HEK293 (cell line): ENCODE results near the gene CMIP.

ENCODE experiments used
- HOXC10 ChIP-seq: sonication (generic); formaldehyde crosslinking; IDR thresholded peaks from 2 replicates; pipeline ENCODE4 v1.8.1; 2023; ENCODE audit warnings: mild to moderate bottlenecking, missing genetic modification reagents
- SCRT1 ChIP-seq: fragments of 450-650 bp; formaldehyde crosslinking; IDR thresholded peaks from 2 replicates; pipeline ENCODE4 v1.5.1; 2016; ENCODE audit warnings: missing biosample characterization, missing genetic modification characterization, borderline replicate concordance
- SCRT2 ChIP-seq: fragments of 450-650 bp; formaldehyde crosslinking; IDR thresholded peaks from 2 replicates; pipeline ENCODE4 v1.5.1; 2016; ENCODE audit warnings: missing biosample characterization, missing genetic modification characterization
- ZNF175 ChIP-seq: fragments of 450-650 bp; formaldehyde crosslinking; IDR thresholded peaks from 2 replicates; pipeline ENCODE4 v1.5.1; 2016; ENCODE audit warnings: missing biosample characterization, missing genetic modification characterization
- ZNF211 ChIP-seq: fragments of 450-650 bp; formaldehyde crosslinking; IDR thresholded peaks from 2 replicates; pipeline ENCODE4 v1.5.1; 2016; ENCODE audit warnings: low read depth, missing biosample characterization, missing genetic modification characterization
- ZNF24 ChIP-seq: fragments of 450-650 bp; formaldehyde crosslinking; IDR thresholded peaks from 2 replicates; pipeline ENCODE4 v1.5.1; 2016; ENCODE audit warnings: missing biosample characterization, missing genetic modification characterization
- ZNF292 ChIP-seq: fragments of 450-650 bp; formaldehyde crosslinking; IDR thresholded peaks from 2 replicates; pipeline ENCODE4 v1.5.1; 2016; ENCODE audit warnings: low read depth, missing biosample characterization, missing genetic modification characterization, borderline replicate concordance
- ZNF433 ChIP-seq: fragments of 450-650 bp; formaldehyde crosslinking; IDR thresholded peaks from 2 replicates; pipeline ENCODE4 v1.5.1; 2016; ENCODE audit warnings: missing biosample characterization, missing genetic modification characterization, low read depth
- TF ChIP-seq, protein P1 (sequence below): fragments of 450-650 bp; formaldehyde crosslinking; IDR thresholded peaks from 2 replicates; pipeline ENCODE4 v1.5.1; 2016; ENCODE audit warnings: missing biosample characterization, missing genetic modification characterization
- TF ChIP-seq, protein P2 (sequence below): fragments of 450-650 bp; formaldehyde crosslinking; IDR thresholded peaks from 2 replicates; pipeline ENCODE4 v1.5.1; 2016; ENCODE audit warnings: missing biosample characterization, missing genetic modification characterization
- TF ChIP-seq, protein P3 (sequence below): fragments of 450-650 bp; IDR thresholded peaks from 2 replicates; pipeline ENCODE4 v1.5.1; 2018; ENCODE audit warnings: missing biosample characterization, mild to moderate bottlenecking, missing genetic modification characterization

DNA sequence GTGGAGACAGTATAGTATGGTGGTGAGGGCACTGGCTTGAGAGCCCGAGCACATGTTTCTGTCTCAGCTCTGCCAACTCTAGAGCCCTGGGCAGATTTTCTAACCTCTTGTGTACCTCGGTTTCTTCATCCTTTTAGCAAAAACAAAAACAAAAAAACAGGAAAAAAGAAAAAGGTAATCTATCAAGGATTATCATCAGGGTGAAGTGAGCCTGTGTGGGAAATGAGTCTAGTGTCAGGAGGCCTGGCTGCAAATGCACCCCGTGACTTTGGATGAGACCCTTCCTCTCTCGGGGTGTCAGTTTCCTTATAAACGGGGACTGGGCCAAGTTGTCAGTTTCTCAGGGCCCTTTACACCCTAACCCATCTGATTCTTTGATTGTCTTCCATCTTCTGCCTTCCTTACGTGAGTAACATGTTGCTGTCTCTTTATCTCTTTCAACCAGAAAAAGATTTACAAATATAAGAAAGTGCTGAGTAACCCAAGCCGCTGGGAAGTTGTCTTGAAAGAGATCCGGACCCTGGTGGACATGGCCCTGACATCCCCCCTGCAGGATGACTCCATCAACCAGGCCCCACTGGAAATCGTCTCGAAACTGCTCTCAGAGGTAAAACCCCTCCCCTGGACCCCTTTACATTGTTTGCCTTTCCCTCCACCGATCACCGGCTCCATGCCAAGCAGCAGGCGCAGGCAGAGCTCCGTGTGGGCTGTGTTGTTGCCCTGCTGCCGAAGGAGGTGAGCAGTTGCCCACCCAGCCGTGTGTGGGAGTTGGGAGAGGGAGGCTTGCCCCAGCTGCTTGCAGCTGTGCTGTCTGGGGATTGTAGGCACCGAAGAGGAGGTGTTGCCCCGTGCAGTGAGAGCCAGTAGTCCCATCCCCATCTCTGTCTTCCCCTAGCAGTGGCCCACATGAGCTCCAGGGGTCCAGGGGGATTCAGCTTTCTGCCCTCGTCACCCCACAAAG lies 207.4 kb downstream of the CMIP start:
- TF ChIP-seq, protein P1, sequence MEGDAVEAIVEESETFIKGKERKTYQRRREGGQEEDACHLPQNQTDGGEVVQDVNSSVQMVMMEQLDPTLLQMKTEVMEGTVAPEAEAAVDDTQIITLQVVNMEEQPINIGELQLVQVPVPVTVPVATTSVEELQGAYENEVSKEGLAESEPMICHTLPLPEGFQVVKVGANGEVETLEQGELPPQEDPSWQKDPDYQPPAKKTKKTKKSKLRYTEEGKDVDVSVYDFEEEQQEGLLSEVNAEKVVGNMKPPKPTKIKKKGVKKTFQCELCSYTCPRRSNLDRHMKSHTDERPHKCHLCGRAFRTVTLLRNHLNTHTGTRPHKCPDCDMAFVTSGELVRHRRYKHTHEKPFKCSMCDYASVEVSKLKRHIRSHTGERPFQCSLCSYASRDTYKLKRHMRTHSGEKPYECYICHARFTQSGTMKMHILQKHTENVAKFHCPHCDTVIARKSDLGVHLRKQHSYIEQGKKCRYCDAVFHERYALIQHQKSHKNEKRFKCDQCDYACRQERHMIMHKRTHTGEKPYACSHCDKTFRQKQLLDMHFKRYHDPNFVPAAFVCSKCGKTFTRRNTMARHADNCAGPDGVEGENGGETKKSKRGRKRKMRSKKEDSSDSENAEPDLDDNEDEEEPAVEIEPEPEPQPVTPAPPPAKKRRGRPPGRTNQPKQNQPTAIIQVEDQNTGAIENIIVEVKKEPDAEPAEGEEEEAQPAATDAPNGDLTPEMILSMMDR (tag by site-specific recombination) = no peak
- TF ChIP-seq, protein P2, sequence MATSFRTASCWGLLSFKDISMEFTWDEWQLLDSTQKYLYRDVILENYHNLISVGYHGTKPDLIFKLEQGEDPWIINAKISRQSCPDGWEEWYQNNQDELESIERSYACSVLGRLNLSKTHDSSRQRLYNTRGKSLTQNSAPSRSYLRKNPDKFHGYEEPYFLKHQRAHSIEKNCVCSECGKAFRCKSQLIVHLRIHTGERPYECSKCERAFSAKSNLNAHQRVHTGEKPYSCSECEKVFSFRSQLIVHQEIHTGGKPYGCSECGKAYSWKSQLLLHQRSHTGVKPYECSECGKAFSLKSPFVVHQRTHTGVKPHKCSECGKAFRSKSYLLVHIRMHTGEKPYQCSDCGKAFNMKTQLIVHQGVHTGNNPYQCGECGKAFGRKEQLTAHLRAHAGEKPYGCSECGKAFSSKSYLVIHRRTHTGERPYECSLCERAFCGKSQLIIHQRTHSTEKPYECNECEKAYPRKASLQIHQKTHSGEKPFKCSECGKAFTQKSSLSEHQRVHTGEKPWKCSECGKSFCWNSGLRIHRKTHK (tag by site-specific recombination) = no peak
- TF ChIP-seq, protein P3, sequence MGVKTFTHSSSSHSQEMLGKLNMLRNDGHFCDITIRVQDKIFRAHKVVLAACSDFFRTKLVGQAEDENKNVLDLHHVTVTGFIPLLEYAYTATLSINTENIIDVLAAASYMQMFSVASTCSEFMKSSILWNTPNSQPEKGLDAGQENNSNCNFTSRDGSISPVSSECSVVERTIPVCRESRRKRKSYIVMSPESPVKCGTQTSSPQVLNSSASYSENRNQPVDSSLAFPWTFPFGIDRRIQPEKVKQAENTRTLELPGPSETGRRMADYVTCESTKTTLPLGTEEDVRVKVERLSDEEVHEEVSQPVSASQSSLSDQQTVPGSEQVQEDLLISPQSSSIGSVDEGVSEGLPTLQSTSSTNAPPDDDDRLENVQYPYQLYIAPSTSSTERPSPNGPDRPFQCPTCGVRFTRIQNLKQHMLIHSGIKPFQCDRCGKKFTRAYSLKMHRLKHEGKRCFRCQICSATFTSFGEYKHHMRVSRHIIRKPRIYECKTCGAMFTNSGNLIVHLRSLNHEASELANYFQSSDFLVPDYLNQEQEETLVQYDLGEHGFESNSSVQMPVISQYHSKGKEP = no peak
- TF ChIP-seq SCRT2 (tag by site-specific recombination) = no peak
- no peak for TF ChIP-seq ZNF24
- TF ChIP-seq ZNF211 (tag by site-specific recombination) = no peak
- TF ChIP-seq ZNF433 (tag by site-specific recombination) = no peak
- no peak for TF ChIP-seq ZNF175 (tag by site-specific recombination)
- TF ChIP-seq HOXC10 (CRISPR knock-in tag) = no peak
- TF ChIP-seq SCRT1 (tag by site-specific recombination) = no peak
- TF ChIP-seq ZNF292 (tag by site-specific recombination) = no peak
